Endothelial cell of umbilical vein (primary cell): ENCODE results near the gene CHIT1.

Experiments used
- CTCF ChIP-seq, 2 donors: IDR thresholded peaks; 1 replicate in 1 of 2; 2 replicates in 1 of 2; pipeline ENCODE4 v1.5.1; 2011; ENCODE audit warnings: low read length in 2 of 2, mild to moderate bottlenecking in 2 of 2, moderate library complexity in 2 of 2, control low read depth in 1 of 2, inconsistent platforms in 1 of 2, low read depth in 1 of 2; ENCODE audit not compliant: insufficient read depth in 1 of 2; ENCODE audit errors: extremely low read depth in 1 of 2
- EZH2 ChIP-seq: IDR thresholded peaks from 2 replicates; pipeline ENCODE4 v1.6.1; 2012; ENCODE audit warnings: borderline replicate concordance, low read depth, mild to moderate bottlenecking, moderate library complexity, low read length, inconsistent platforms; ENCODE audit not compliant: severe bottlenecking
- FOS ChIP-seq: IDR thresholded peaks from 2 replicates; pipeline ENCODE4 v1.6.1; 2011; ENCODE audit warnings: mild to moderate bottlenecking, low read length, moderate library complexity, borderline replicate concordance; ENCODE audit not compliant: insufficient read depth
- GATA2 ChIP-seq: IDR thresholded peaks from 2 replicates; pipeline ENCODE4 v1.7.0; 2011; ENCODE audit warnings: low read depth, mild to moderate bottlenecking, moderate library complexity, mixed read lengths, low read length; ENCODE audit not compliant: insufficient read length, insufficient read depth
- JUN ChIP-seq: IDR thresholded peaks from 2 replicates; pipeline ENCODE4 v1.6.1; 2011; ENCODE audit warnings: borderline replicate concordance, low read depth; ENCODE audit not compliant: insufficient read length, insufficient read depth
- MAX ChIP-seq: IDR thresholded peaks from 2 replicates; pipeline ENCODE4 v1.6.1; 2011; ENCODE audit not compliant: insufficient read depth, insufficient read length
- MYC ChIP-seq: IDR thresholded peaks from one replicate; pipeline ENCODE4 v1.6.1; 2011; ENCODE audit warnings: mild to moderate bottlenecking, low read depth, low read length
- POLR2A ChIP-seq: IDR thresholded peaks from 2 replicates; pipeline ENCODE4 v1.6.1; 2012; ENCODE audit warnings: low read depth, mild to moderate bottlenecking, control low read depth, low read length
- POLR2AphosphoS5 ChIP-seq: IDR thresholded peaks from 2 replicates; pipeline ENCODE4 v1.6.1; 2012; ENCODE audit warnings: low read depth, mild to moderate bottlenecking, control low read depth, low read length, moderate library complexity; ENCODE audit not compliant: insufficient read depth

GRCh38 chr1:203185585-203185984, 43.9 kb downstream of the CHIT1 start:
- TF ChIP-seq CTCF (IDR thresholded peaks at IDR 0.05; ENCODE audit: extremely low read depth in 1 of 2, insufficient read depth in 1 of 2, low read depth in 1 of 2, low read length in 2 of 2) (no peak), POLR2AphosphoS5 (no peak), MAX (no peak), MYC (no peak), POLR2A (no peak), EZH2 (no peak), JUN (no peak), GATA2 (no peak), FOS (no peak)
